ENCODE results near the gene RARS1. TPM values are rescaled to one million over a fixed set of nuclear protein-coding genes. Genes with fewer than 3 reads are reported as not detected.

RARS1 gene
- total RNA-seq, 1 donor from 2014 or later: 143 TPM

GRCh38 chr5:168480601-168481000, 5.7 kb upstream of the RARS1 start:
- Histone ChIP-seq H3K4me3 (ENCODE audit: low read depth, low read length) (no peak overlapping the region), H3K27me3 (ENCODE audit: control insufficient read depth, insufficient read depth, low read length) (no peaks in the 10 kb centered on the region), H3K36me3 (ENCODE audit: control insufficient read depth, insufficient read depth, low read length) (no peaks in the 10 kb centered on the region)
- DNase-seq (ENCODE audit: low read depth): no peak
- TF ChIP-seq CTCF (IDR thresholded peaks at IDR 0.05; ENCODE audit: insufficient read depth, low read length, poor library complexity, severe bottlenecking): no peak

- no peak for DNase-seq (ENCODE audit: low read depth)
- H3K36me3 ChIP-seq (ENCODE audit: control insufficient read depth, insufficient read depth, low read length): no peaks in the 10 kb centered on the region
- no peak for TF ChIP-seq CTCF (IDR thresholded peaks at IDR 0.05; ENCODE audit: insufficient read depth, low read length, poor library complexity, severe bottlenecking)
Observed at GRCh38 chr5:168481330-168481788, 4.9 kb upstream of the RARS1 start.

GRCh38 chr5:168482361-168482760, 3.9 kb upstream of the RARS1 start:
- TF ChIP-seq CTCF (IDR thresholded peaks at IDR 0.05; ENCODE audit: insufficient read depth, low read length, poor library complexity, severe bottlenecking): no peak
- Histone ChIP-seq H3K4me3 (ENCODE audit: low read depth, low read length) (no peak overlapping the region), H3K27me3 (ENCODE audit: control insufficient read depth, insufficient read depth, low read length) (no peaks in the 10 kb centered on the region), H3K36me3 (ENCODE audit: control insufficient read depth, insufficient read depth, low read length) (no peaks in the 10 kb centered on the region)
- DNase-seq (ENCODE audit: low read depth): no peak

More at GRCh38 chr5:168481330-168481788, 4.9 kb upstream of the RARS1 start:
- Histone ChIP-seq H3K27me3 (ENCODE audit: control insufficient read depth, insufficient read depth, low read length) (no peaks in the 10 kb centered on the region), H3K4me3 (ENCODE audit: low read depth, low read length) (no peak overlapping the region)

GRCh38 chr5:168489059-168489458, 2.8 kb downstream of the RARS1 start:
- no peak overlapping the region for H3K4me3 ChIP-seq (ENCODE audit: low read depth, low read length)
- DNase-seq (ENCODE audit: low read depth): no peak
- TF ChIP-seq CTCF (IDR thresholded peaks at IDR 0.05; ENCODE audit: insufficient read depth, low read length, poor library complexity, severe bottlenecking): no peak
- peaks cover 1% of the 10 kb centered on the region for H3K36me3 ChIP-seq (ENCODE audit: control insufficient read depth, insufficient read depth, low read length)
- no peaks in the 10 kb centered on the region for H3K27me3 ChIP-seq (ENCODE audit: control insufficient read depth, insufficient read depth, low read length)

- Histone ChIP-seq H3K36me3 (ENCODE audit: control insufficient read depth, insufficient read depth, low read length) (peaks cover 2% of the 10 kb centered on the region), H3K27me3 (ENCODE audit: control insufficient read depth, insufficient read depth, low read length) (no peaks in the 10 kb centered on the region), H3K4me3 (ENCODE audit: low read depth, low read length) (no peak overlapping the region)
- TF ChIP-seq CTCF (IDR thresholded peaks at IDR 0.05; ENCODE audit: insufficient read depth, low read length, poor library complexity, severe bottlenecking): no peak
- DNase-seq (ENCODE audit: low read depth): no peak
Observed at GRCh38 chr5:168494057-168494555, 7.8 kb downstream of the RARS1 start.

- TF ChIP-seq CTCF (IDR thresholded peaks at IDR 0.05; ENCODE audit: insufficient read depth, low read length, poor library complexity, severe bottlenecking): no peak
- H3K27me3 ChIP-seq (ENCODE audit: control insufficient read depth, insufficient read depth, low read length): no peaks in the 10 kb centered on the region
- DNase-seq (ENCODE audit: low read depth): no peak
- H3K4me3 ChIP-seq (ENCODE audit: low read depth, low read length): no peak overlapping the region
- peaks cover 2% of the 10 kb centered on the region for H3K36me3 ChIP-seq (ENCODE audit: control insufficient read depth, insufficient read depth, low read length)
Observed at GRCh38 chr5:168502563-168503237, 16.4 kb downstream of the RARS1 start.

Measured in kidney epithelial cell (primary cell).